GM12878 (cell line): ENCODE results near the gene RAB26. TPM values are rescaled to one million over a fixed set of nuclear protein-coding genes. Genes with fewer than 3 reads are reported as not detected.

Experiments used
- ATAC-seq: fragments of 200-7000 bp; cut with Tn5 transposase; 3 replicates; pipeline ENCODE4 v1.9.1; 2020; ENCODE audit warnings: mild to moderate bottlenecking, moderate library complexity
- BruUV-seq: library from RNA; stranded (reverse); fragments of 400-500 nt; replicated peaks from 2 replicates; lab custom pipeline; 2021; lab: Mats Ljungman, UMichigan
- CTCF ChIA-PET: fragments of 300-600 bp; sonication (Branson Sonifier 250); formaldehyde crosslinking; extraction: SDS; loops from one replicate; lab custom pipeline; 2021; ENCODE audit warnings: inconsistent platforms; lab: Yijun Ruan, JAX
- POLR2A ChIA-PET: fragments of 350-600 bp; formaldehyde crosslinking; extraction: SDS; loops from one replicate; lab custom pipeline; 2021; ENCODE audit warnings: inconsistent platforms; lab: Charles Lee
- RAD21 ChIA-PET: fragments of 300-600 bp; sonication (Branson Sonifier 250); formaldehyde crosslinking; loops from one replicate; lab custom pipeline; 2023; ENCODE audit warnings: antibody characterized with exemption; ENCODE audit not compliant: unreplicated experiment; lab: Charles Lee
- SMC1A ChIA-PET: fragments of 300-600 bp; sonication (Branson Sonifier 250); formaldehyde crosslinking; loops from one replicate; lab custom pipeline; 2023; ENCODE audit not compliant: unreplicated experiment, uncharacterized antibody; lab: Charles Lee
- DNase-seq: peaks from one replicate; pipeline ENCODE4 v3.0.0-alpha.2; 2011; ENCODE audit warnings: low read depth, low spot score
- FAIRE-seq: peaks from 3 replicates; lab custom pipeline; 2011; peaks lifted over from hg19 to GRCh38; lab: Jason Lieb, UNC
- H2AFZ ChIP-seq: 2 replicates; pipeline ENCODE4 v1.6.0; 2011; ENCODE audit warnings: low read depth, low read length, control low read depth; ENCODE audit not compliant: control insufficient read depth
- H3K27ac ChIP-seq: 2 replicates; pipeline ENCODE4 v1.5.1; 2011; ENCODE audit warnings: control low read depth; ENCODE audit not compliant: control insufficient read depth, insufficient read depth
- H3K27me3 ChIP-seq, 2 experiments: replicated peaks in 1 of 2; 2 replicates each; pipeline versions ENCODE4 v1.6.0 to v1.6.1; 2011; ENCODE audit warnings: low read length in 1 of 2; ENCODE audit not compliant: control insufficient read depth in 2 of 2, insufficient read depth in 2 of 2
- H3K36me3 ChIP-seq, 2 experiments: 2 replicates each; pipeline ENCODE4 v1.5.1; 2011; ENCODE audit warnings: low read length in 1 of 2; ENCODE audit not compliant: control insufficient read depth in 2 of 2, insufficient read depth in 2 of 2
- H3K4me1 ChIP-seq: 2 replicates; pipeline ENCODE4 v1.6.1; 2011; ENCODE audit warnings: mild to moderate bottlenecking, low read length, moderate library complexity, mixed read lengths; ENCODE audit not compliant: control insufficient read depth, insufficient read depth
- H3K4me2 ChIP-seq: 2 replicates; pipeline ENCODE4 v1.6.0; 2011; ENCODE audit warnings: control low read depth; ENCODE audit not compliant: control insufficient read depth, insufficient read depth
- H3K4me3 ChIP-seq: fragments of 200-600 bp; sonication (generic); 2 replicates; pipeline ENCODE4 v1.5.1; 2016
- H3K79me2 ChIP-seq: 2 replicates; pipeline ENCODE4 v1.6.0; 2011; ENCODE audit warnings: low read length; ENCODE audit not compliant: control insufficient read depth, insufficient read depth
- H3K9ac ChIP-seq: 2 replicates; pipeline ENCODE4 v1.8.0; 2011; ENCODE audit warnings: low read length, control low read depth, mixed read lengths; ENCODE audit not compliant: control insufficient read depth, insufficient read depth
- H3K9me3 ChIP-seq: replicated peaks from 3 replicates; pipeline ENCODE4 v1.5.1; 2011; ENCODE audit warnings: mild to moderate bottlenecking, low read length; ENCODE audit not compliant: control insufficient read depth, insufficient read depth
- H4K20me1 ChIP-seq: 2 replicates; pipeline ENCODE4 v1.6.0; 2011; ENCODE audit not compliant: control insufficient read depth, insufficient read depth
- BMI1 ChIP-seq: fragments of 450-650 bp; IDR thresholded peaks from 2 replicates; pipeline ENCODE4 v1.6.1; 2016; ENCODE audit warnings: mild to moderate bottlenecking, moderate library complexity, borderline replicate concordance
- CHD2 ChIP-seq: IDR thresholded peaks from 2 replicates; pipeline ENCODE4 v1.6.1; 2011; ENCODE audit warnings: low read depth, low read length, improper control_type of control experiment, borderline replicate concordance
- E4F1 ChIP-seq: fragments of 450-650 bp; IDR thresholded peaks from 2 replicates; pipeline ENCODE4 v1.6.1; 2018; ENCODE audit warnings: borderline replicate concordance, mild to moderate bottlenecking; ENCODE audit not compliant: partially characterized antibody
- ELK1 ChIP-seq: IDR thresholded peaks from 2 replicates; pipeline ENCODE4 v1.6.1; 2012; ENCODE audit warnings: low read depth, low read length, improper control_type of control experiment
- EZH2 ChIP-seq: IDR thresholded peaks from 2 replicates; pipeline ENCODE4 v1.6.1; 2012; ENCODE audit warnings: low read depth, mild to moderate bottlenecking, control low read depth, inconsistent platforms, low read length, borderline replicate concordance; ENCODE audit not compliant: control insufficient read depth
- GABPA ChIP-seq: IDR thresholded peaks from 2 replicates; pipeline ENCODE4 v1.6.1; 2014; ENCODE audit warnings: antibody characterized with exemption, low read depth, mild to moderate bottlenecking, inconsistent platforms
- JUNB ChIP-seq: IDR thresholded peaks from 2 replicates; pipeline ENCODE4 v1.6.1; 2016; ENCODE audit warnings: antibody characterized with exemption, mild to moderate bottlenecking
- YBX1 ChIP-seq: fragments of 450-650 bp; IDR thresholded peaks from 2 replicates; pipeline ENCODE4 v1.6.1; 2016; ENCODE audit warnings: antibody characterized with exemption
- ZZZ3 ChIP-seq: IDR thresholded peaks from 2 replicates; pipeline ENCODE4 v1.6.1; 2011; ENCODE audit warnings: low read depth; ENCODE audit not compliant: control insufficient read depth, insufficient read length
- WGBS: methylation state at CpG from one replicate; pipeline ENCODE4 v1.1.6; 2016; ENCODE audit warnings: low lambda C conversion rate; ENCODE audit not compliant: insufficient replicate concordance, insufficient coverage; ENCODE audit errors: missing lambda C conversion rate; 5-methylcytosine and 5-hydroxymethylcytosine counted together
- in situ Hi-C: fragments of 300-500 bp; cut with MboI; formaldehyde crosslinking; loops from 9 replicates; pipeline ENCODE4 v1.14.3; 2018; ENCODE audit warnings: mixed read lengths
- intact Hi-C: fragments of 100-400 bp; cut with micrococcal nuclease; formaldehyde crosslinking; loops from one replicate; pipeline ENCODE4 v1.14.2; 2022; ENCODE audit not compliant: unreplicated experiment
- polyA plus RNA-seq, 11 experiments: library from polyadenylated mRNA; depleted of rRNA in 4 of 11; unstranded in 6 of 11; stranded (reverse) in 5 of 11; fragments of >200 nt; fragmentation: Nextera tagmentation in 4 of 11; fragmentation: Illumina TruSeq in 1 of 11; extraction: Ambion mirVana in 4 of 11; extraction: Trizol in 1 of 11; gene quantifications; 1 replicate in 1 of 11; 2 replicates in 10 of 11; pipeline versions ENCODE4 v1.2.1 to v1.2.3, GENCODE V29; 2011 to 2016; ENCODE audit warnings: inconsistent platforms in 2 of 11, missing spikeins in 2 of 11, low read depth in 1 of 11
- total RNA-seq, 4 experiments: library from RNA; depleted of rRNA in 3 of 4; stranded (reverse); fragments of >200 nt in 3 of 4; fragmentation: Illumina TruSeq in 1 of 4; extraction: Trizol in 1 of 4; gene quantifications; 2 replicates each; pipeline versions ENCODE4 v1.2.1 to v1.2.3, GENCODE V29; 2013 to 2021

Gene RAB26
- total and polyA plus RNA-seq, 10 of the 15 experiments (the other 5 are each of a cell fraction or from before 2014, with no cell fraction given), result 0.13 to 4.5 (median 0.33) TPM; not detected in 1

- no peak overlapping the region for H2AFZ ChIP-seq
- no TSS peak for BruUV-seq
- WGBS, result 98% methylated on average over 37 of the region's 43 CpGs
- no peak overlapping the region for H3K27ac ChIP-seq
- RAD21 ChIA-PET, result no interaction called here
- in situ Hi-C loops, result no loop called here
- ATAC-seq, result no peak
- no peak for TF ChIP-seq EZH2
- no peak for TF ChIP-seq ZZZ3
- no peak for TF ChIP-seq CHD2
- peaks cover 3 to 4% of the 10 kb centered on the region in 2 experiments; a peak in 3 of 4 replicates for H3K36me3 ChIP-seq
- H3K4me1 ChIP-seq, result no peaks in the 10 kb centered on the region
- H3K4me3 ChIP-seq, result no peak overlapping the region
- DNase-seq, result no peak
- no peaks in the 10 kb centered on the region for H3K79me2 ChIP-seq
- POLR2A ChIA-PET, result no interaction called here
- intact Hi-C loops, result no loop called here
- SMC1A ChIA-PET, result no interaction called here
- no peaks in the 10 kb centered on the region for H4K20me1 ChIP-seq
- H3K27me3 ChIP-seq, result no peaks in the 10 kb centered on the region; a peak in 1 of 4 replicates
- CTCF ChIA-PET, result no interaction called here
- no peak for FAIRE-seq
- no peak overlapping the region for H3K9ac ChIP-seq
- no peak overlapping the region for H3K4me2 ChIP-seq
- no peaks in the 10 kb centered on the region for H3K9me3 ChIP-seq
Measured at GRCh38 chr16:2180461-2180860, 32.0 kb downstream of the RAB26 start.

GRCh38 chr16:2180962-2181923, 32.8 kb downstream of the RAB26 start:
- no peak overlapping the region for H3K9ac ChIP-seq
- in situ Hi-C loops (no loop called here), intact Hi-C loops (no loop called here)
- ChIA-PET POLR2A (no interaction called here), RAD21 (no interaction called here), CTCF (no interaction called here), SMC1A (no interaction called here)
- no peaks in the 10 kb centered on the region for H3K79me2 ChIP-seq
- H3K4me1 ChIP-seq, result no peaks in the 10 kb centered on the region
- H3K4me2 ChIP-seq, result no peak overlapping the region
- no peaks in the 10 kb centered on the region; a peak in 1 of 4 replicates for H3K27me3 ChIP-seq
- DNase-seq (no peak), ATAC-seq (no peak), FAIRE-seq (no peak)
- H3K4me3 ChIP-seq, result no peak overlapping the region
- H2AFZ ChIP-seq, result no peak overlapping the region
- no peak overlapping the region for H3K27ac ChIP-seq
- 97% methylated on average over 27 of the region's 46 CpGs for WGBS
- H3K9me3 ChIP-seq, result no peaks in the 10 kb centered on the region
- H3K36me3 ChIP-seq, result peaks cover 0 to 2% of the 10 kb centered on the region in 2 experiments; a peak in 2 of 4 replicates
- no peaks in the 10 kb centered on the region for H4K20me1 ChIP-seq
- BruUV-seq, result no TSS peak
- TF ChIP-seq YBX1 (no peak), E4F1 (no peak), ELK1 (no peak), BMI1 (no peak), GABPA (no peak), JUNB (no peak)
